CD4-positive, alpha-beta memory T cell (primary cell): Measurements from ENCODE around the gene POP4. TPM values are rescaled to one million over a fixed set of nuclear protein-coding genes. Genes with fewer than 3 reads are reported as not detected.
"Not testable (repeated sequence)": the region's sequence is repeated elsewhere in the genome, so short reads cannot be mapped to it uniquely, and the experiment has no call there.

ENCODE experiments used
- CTCF ChIA-PET: fragments of 350-600 bp; sonication (Branson Sonifier 250); formaldehyde crosslinking; loops from one replicate; lab custom pipeline; 2021; ENCODE audit warnings: inconsistent platforms; ENCODE audit not compliant: partially characterized antibody; lab: Charles Lee
- POLR2A ChIA-PET: fragments of 350-600 bp; sonication (Branson Sonifier 250); formaldehyde crosslinking; loops from one replicate; lab custom pipeline; 2021; ENCODE audit not compliant: partially characterized antibody; lab: Charles Lee
- DNase-seq, 5 donors: peaks; one replicate each; pipeline versions ENCODE4 v3.0.0 to v3.0.0-alpha.2; 2020 to 2022; ENCODE audit warnings: mixed read lengths in 1 of 5
- H3K27ac ChIP-seq: one replicate; pipeline ENCODE4 v1.7.0; 2013; ENCODE audit warnings: low read depth, low read length
- H3K27me3 ChIP-seq: 2 replicates; pipeline ENCODE4 v1.7.0; 2013; ENCODE audit warnings: mild to moderate bottlenecking, low read length, moderate library complexity; ENCODE audit not compliant: insufficient read depth
- H3K36me3 ChIP-seq: 2 replicates; pipeline ENCODE4 v1.7.0; 2013; ENCODE audit warnings: mild to moderate bottlenecking, low read length, moderate library complexity; ENCODE audit not compliant: insufficient read depth
- H3K4me1 ChIP-seq: 2 replicates; pipeline ENCODE4 v1.7.0; 2013; ENCODE audit warnings: mild to moderate bottlenecking, low read length, moderate library complexity; ENCODE audit not compliant: insufficient read depth
- H3K4me3 ChIP-seq, 2 donors: one replicate each; pipeline ENCODE4 v1.7.0; 2013; ENCODE audit warnings: low read length in 2 of 2, mild to moderate bottlenecking in 1 of 2
- H3K9me3 ChIP-seq, 2 donors: one replicate each; pipeline ENCODE4 v1.7.0; 2013; ENCODE audit warnings: low read length in 2 of 2, control low read depth in 1 of 2; ENCODE audit not compliant: control insufficient read depth in 1 of 2
- H3K27ac Mint-ChIP-seq, 7 donors: one replicate each; pipeline ENCODE4 v1.8.0; 2020 to 2021; ENCODE audit warnings: mixed read lengths in 7 of 7, mild to moderate bottlenecking in 6 of 7, inconsistent platforms in 3 of 7, moderate library complexity in 3 of 7
- H3K27me3 Mint-ChIP-seq, 2 donors: one replicate each; pipeline ENCODE4 v1.8.0; 2020 to 2021; ENCODE audit warnings: mixed read lengths in 2 of 2
- H3K36me3 Mint-ChIP-seq, 2 donors: one replicate each; pipeline ENCODE4 v1.8.0; 2020 to 2021; ENCODE audit warnings: mixed read lengths in 2 of 2, inconsistent platforms in 1 of 2, mild to moderate bottlenecking in 1 of 2
- H3K4me1 Mint-ChIP-seq, 4 donors: one replicate each; pipeline ENCODE4 v1.8.0; 2020 to 2021; ENCODE audit warnings: mixed read lengths in 4 of 4, mild to moderate bottlenecking in 1 of 4
- H3K4me3 Mint-ChIP-seq, 8 donors: one replicate each; pipeline ENCODE4 v1.8.0; 2020 to 2021; ENCODE audit warnings: mixed read lengths in 8 of 8, mild to moderate bottlenecking in 7 of 8, moderate library complexity in 6 of 8, inconsistent platforms in 3 of 8
- H3K9me3 Mint-ChIP-seq, 8 donors: one replicate each; pipeline ENCODE4 v1.8.0; 2020 to 2021; ENCODE audit warnings: mixed read lengths in 8 of 8, mild to moderate bottlenecking in 5 of 8, inconsistent platforms in 3 of 8, moderate library complexity in 1 of 8
- intact Hi-C: fragments of 100-400 bp; cut with micrococcal nuclease; formaldehyde crosslinking; loops from one replicate; pipeline ENCODE4 v1.15.1; 2023
- polyA plus RNA-seq, 2 donors: library from polyadenylated mRNA; unstranded; fragments of 300-500 nt; fragmentation: Illumina TruSeq; gene quantifications; one replicate each; pipeline ENCODE4 v1.2.3, GENCODE V29; 2021
- total RNA-seq, 2 experiments: library from RNA; stranded (reverse); gene quantifications; one replicate each; pipeline ENCODE4 v1.2.3, GENCODE V29; 2021

Gene POP4
- total and polyA plus RNA-seq, 4 experiments from 2014 or later, result 54.1 to 189 (median 99.9) TPM

DNA sequence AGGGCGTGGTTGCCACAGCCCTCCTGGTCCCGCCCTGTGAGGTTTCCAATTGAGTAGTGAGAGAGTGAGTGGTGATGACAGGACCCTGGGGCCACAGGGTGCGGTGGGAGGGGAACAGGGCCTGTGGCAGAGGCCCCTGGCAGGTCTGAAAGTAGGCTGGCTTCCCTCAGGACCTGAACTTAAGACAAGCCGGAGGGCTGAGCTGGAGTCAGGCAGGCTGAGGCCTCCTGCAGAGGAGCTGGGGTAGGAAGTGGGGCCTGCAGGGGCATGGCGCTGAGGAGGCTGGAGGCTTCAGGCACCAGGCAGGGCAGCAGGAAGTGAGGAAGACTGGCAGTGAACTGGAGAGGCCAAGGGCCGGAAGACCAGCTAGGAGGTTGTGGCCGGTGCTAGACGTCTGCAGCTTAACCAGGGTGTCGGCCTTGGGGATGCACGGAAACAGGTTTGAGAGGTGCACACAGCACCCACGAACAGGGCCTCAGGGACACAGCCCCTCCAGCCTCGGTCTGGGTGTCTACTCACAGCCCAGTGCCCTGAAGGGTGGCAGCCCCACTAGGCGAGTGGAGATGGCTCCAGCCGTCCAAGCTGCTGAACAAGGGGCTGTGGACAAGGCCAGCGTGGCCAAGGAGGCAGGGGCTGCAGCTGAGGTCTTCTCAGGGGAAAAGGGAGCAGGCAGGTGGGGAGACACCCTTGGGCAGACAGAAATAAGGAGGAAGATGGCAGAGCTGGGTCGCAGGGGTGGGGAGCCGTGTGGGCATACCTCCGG, 17.8 kb downstream of the POP4 start:
- Histone ChIP-seq H3K36me3 (no peaks in the 10 kb centered on the region), H3K4me3 (peak overlapping the region in 1 of 2 donors; percentile 18), H3K9me3 (no peaks in the 10 kb centered on the region), H3K4me1 (peaks cover 52% of the 10 kb centered on the region), H3K27me3 (no peaks in the 10 kb centered on the region), H3K27ac (peak overlapping the region; percentile 48)
- POLR2A ChIA-PET, result interaction anchor here (0.6 to 8.6 kb wide), 13 partner anchors 9 to 319 kb away, joined by 3 to 93 read pairs (median 3); partner anchors contain the start of genes C19orf12, PLEKHF1 and POP4
- H3K27me3 Mint-ChIP-seq, result no peaks in the 10 kb centered on the region
- CTCF ChIA-PET, result interaction anchor here (0.6 to 10.2 kb wide), 11 partner anchors 14 to 248 kb away, joined by 3 to 88 read pairs (median 4); partner anchors contain the start of genes C19orf12, PLEKHF1 and POP4
- peaks cover 40 to 56% (median 47%) of the 10 kb centered on the region in 4 donors for H3K4me1 Mint-ChIP-seq
- intact Hi-C loops, result no loop called here
- peak overlapping the region; percentile 73 to 93 (median 89) for H3K27ac Mint-ChIP-seq
- H3K9me3 Mint-ChIP-seq, result peaks cover 0 to 2% (median 0%) of the 10 kb centered on the region in 8 donors
- peak overlapping the region; percentile 71 to 85 (median 76) for H3K4me3 Mint-ChIP-seq
- no peaks in the 10 kb centered on the region for H3K36me3 Mint-ChIP-seq
- peak in 3 of 5 donors; percentile 19 to 23 (median 22) for DNase-seq

DNA sequence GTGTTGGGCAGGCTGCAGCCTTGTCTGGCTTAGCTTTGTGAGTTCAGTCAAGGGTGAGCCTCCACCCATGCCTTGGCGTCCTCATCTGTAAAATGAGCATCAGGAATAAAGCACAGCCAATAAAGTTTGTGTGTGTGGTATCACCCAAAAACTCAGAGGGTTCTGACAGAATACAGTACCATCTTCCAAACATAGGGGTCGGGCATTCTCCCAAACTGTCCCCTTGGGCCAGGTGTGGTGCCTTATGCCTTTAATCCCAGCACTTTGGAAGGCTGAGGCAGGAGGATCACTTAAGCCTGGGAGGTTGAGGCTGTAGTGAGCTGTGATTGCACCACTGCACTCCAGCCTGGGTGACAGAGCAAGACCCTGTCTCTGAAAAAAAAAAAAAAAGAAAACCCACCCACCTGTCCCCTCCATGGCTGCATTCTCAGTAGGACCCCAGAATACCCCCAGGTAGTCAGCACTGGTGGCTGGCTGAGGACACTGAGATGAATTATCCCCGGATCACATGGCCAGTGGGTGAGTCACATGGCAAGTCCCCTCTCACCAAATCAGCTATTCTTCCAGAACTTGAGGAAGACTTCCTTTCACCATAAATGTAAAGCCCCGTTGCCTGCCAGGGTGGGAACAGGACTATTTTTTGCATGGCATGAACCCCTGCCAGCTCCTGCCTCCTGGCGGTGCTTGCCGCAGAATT, 18.6 kb downstream of the POP4 start:
- Mint-ChIP-seq H3K4me3 (peak overlapping the region; percentile 71 to 85 (median 76)), H3K36me3 (no peaks in the 10 kb centered on the region), H3K27me3 (no peaks in the 10 kb centered on the region), H3K9me3 (peaks cover 0 to 2% (median 0%) of the 10 kb centered on the region in 8 donors), H3K4me1 (peaks cover 40 to 56% (median 47%) of the 10 kb centered on the region in 4 donors), H3K27ac (peak overlapping the region; percentile 73 to 93 (median 89))
- H3K27ac ChIP-seq, result peak overlapping the region; percentile 48
- H3K9me3 ChIP-seq, result no peaks in the 10 kb centered on the region
- intact Hi-C loops, result no loop called here
- peak overlapping the region in 1 of 2 donors; percentile 18 for H3K4me3 ChIP-seq
- no peak for DNase-seq
- no peaks in the 10 kb centered on the region for H3K27me3 ChIP-seq
- CTCF ChIA-PET, result interaction anchor here (1.0 to 10.2 kb wide), 6 partner anchors 14 to 91 kb away, joined by 3 to 88 read pairs (median 9); partner anchors contain the start of genes PLEKHF1 and POP4
- POLR2A ChIA-PET, result interaction anchor here (0.6 to 8.6 kb wide), 10 partner anchors 10 to 318 kb away, joined by 3 to 93 read pairs (median 4); partner anchors contain the start of genes PLEKHF1 and POP4
- H3K4me1 ChIP-seq, result peaks cover 52% of the 10 kb centered on the region
- no peaks in the 10 kb centered on the region for H3K36me3 ChIP-seq

DNA sequence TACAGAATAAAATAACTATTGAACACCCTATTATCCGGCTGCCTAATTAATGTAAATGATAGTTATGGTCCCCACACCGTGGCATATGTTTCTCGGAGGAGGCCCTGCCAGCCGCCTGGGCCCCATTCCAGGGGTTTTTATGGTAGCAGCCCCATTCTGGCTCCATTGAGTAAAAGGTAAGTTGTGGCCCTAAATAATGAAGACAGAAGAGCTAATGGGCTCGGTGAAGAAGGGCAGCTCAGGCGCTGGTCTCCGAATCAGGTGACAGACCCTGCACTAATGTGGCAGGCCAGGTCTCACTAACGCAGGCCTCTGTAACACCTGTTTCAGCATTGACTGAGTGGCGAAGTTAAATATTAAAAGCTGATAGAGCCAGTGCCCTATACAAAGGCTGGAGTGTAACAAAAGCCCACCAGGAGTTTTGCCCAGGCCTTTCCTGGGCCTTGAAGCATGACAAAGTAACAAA, 19.1 kb downstream of the POP4 start:
- POLR2A ChIA-PET, result interaction anchor here (0.9 to 8.6 kb wide), 5 partner anchors 14 to 220 kb away, joined by 3 to 93 read pairs (median 19); partner anchors contain the start of genes PLEKHF1 and POP4

DNA sequence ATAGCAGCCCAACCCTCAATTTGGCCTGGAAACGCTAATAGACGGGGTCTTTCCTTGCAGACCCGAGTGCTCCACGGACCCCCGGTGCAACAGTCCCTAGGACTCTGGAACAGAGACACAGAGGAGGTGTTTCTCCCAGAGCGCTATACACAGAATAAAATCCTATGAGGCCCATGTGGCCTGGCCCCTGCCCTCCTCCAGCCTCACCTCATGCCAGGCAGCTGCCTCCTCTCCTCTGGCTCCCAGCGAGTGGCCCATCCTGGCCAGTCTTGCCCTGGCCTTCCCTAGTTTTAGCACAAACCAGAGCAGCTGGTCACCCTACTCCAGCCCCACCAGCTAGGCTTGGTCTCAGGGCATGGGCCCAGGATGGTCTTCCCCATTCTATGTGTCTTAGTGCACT, 20.3 kb downstream of the POP4 start:
- DNase-seq, result no peak
- Histone ChIP-seq H3K27me3 (no peaks in the 10 kb centered on the region), H3K9me3 (no peaks in the 10 kb centered on the region), H3K27ac (no peak overlapping the region), H3K4me3 (no peak overlapping the region), H3K4me1 (peaks cover 40% of the 10 kb centered on the region), H3K36me3 (no peaks in the 10 kb centered on the region)
- CTCF ChIA-PET, result interaction anchor here (1.4 to 10.2 kb wide), 4 partner anchors 16 to 64 kb away, joined by 8 to 88 read pairs (median 42); partner anchors contain the start of gene PLEKHF1
- no peak overlapping the region for H3K4me3 Mint-ChIP-seq
- intact Hi-C loops, result no loop called here
- peak overlapping the region in 1 of 7 donors; percentile 85 for H3K27ac Mint-ChIP-seq
- no peaks in the 10 kb centered on the region for H3K36me3 Mint-ChIP-seq
- no peaks in the 10 kb centered on the region for H3K27me3 Mint-ChIP-seq
- H3K9me3 Mint-ChIP-seq, result peaks cover 0 to 2% (median 0%) of the 10 kb centered on the region in 8 donors
- POLR2A ChIA-PET, result interaction anchor here (1.0 to 3.7 kb wide), 3 partner anchors 20 to 46 kb away, joined by 3 to 30 read pairs (median 6); partner anchors contain the start of gene POP4
- peaks cover 28 to 39% (median 36%) of the 10 kb centered on the region in 4 donors for H3K4me1 Mint-ChIP-seq

More for the DNA sequence above, 19.1 kb downstream of the POP4 start:
- Mint-ChIP-seq H3K4me1 (peaks cover 39 to 50% (median 47%) of the 10 kb centered on the region in 4 donors), H3K4me3 (no peak overlapping the region), H3K9me3 (peaks cover 0 to 2% (median 0%) of the 10 kb centered on the region in 8 donors), H3K36me3 (no peaks in the 10 kb centered on the region), H3K27ac (peak overlapping the region in 3 of 7 donors; percentile 13 to 55 (median 18)), H3K27me3 (no peaks in the 10 kb centered on the region)
- no peak overlapping the region for H3K27ac ChIP-seq
- intact Hi-C loops, result no loop called here
- CTCF ChIA-PET, result interaction anchor here (1.0 to 10.2 kb wide), 4 partner anchors 15 to 91 kb away, joined by 3 to 88 read pairs (median 42); partner anchors contain the start of gene PLEKHF1
- H3K4me1 ChIP-seq, result peaks cover 52% of the 10 kb centered on the region
- DNase-seq, result no peak
- H3K27me3 ChIP-seq, result no peaks in the 10 kb centered on the region
- H3K9me3 ChIP-seq, result no peaks in the 10 kb centered on the region
- no peaks in the 10 kb centered on the region for H3K36me3 ChIP-seq
- no peak overlapping the region for H3K4me3 ChIP-seq

DNA sequence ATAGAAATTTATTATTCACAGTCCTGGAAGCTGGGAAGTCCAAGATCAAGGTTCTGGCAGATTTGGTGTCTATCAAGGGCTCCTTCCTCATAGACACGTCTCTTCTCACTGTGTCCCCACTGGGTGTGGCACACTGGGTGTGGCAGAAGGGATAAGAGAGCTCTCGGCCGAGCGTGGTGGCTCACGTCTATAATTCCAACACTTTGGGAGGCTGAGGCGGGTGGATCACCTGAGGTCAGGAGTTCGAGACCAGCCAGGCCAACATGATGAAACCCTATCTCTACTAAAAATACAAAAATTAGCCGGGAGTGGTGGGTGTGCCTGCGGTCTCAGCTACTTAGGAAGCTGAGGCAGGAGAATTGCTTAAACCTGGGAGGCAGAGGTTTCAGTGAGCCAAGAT, 20.7 kb downstream of the POP4 start:
- POLR2A ChIA-PET, result interaction anchor here (1.0 to 2.2 kb wide), 2 partner anchors 41 to 45 kb away, joined by 3 to 6 read pairs; no protein-coding TSS in a partner anchor
- H3K36me3 Mint-ChIP-seq, H3K36me3 ChIP-seq, H3K27me3 Mint-ChIP-seq, intact Hi-C loops, H3K9me3 ChIP-seq, H3K4me3 ChIP-seq, H3K27ac ChIP-seq, H3K4me3 Mint-ChIP-seq, H3K27me3 ChIP-seq, H3K9me3 Mint-ChIP-seq, DNase-seq: not testable (repeated sequence)
- H3K4me1 ChIP-seq, result peaks cover 36% of the 10 kb centered on the region
- H3K27ac Mint-ChIP-seq, result peak overlapping the region in 3 of 7 donors; percentile 35 to 85 (median 42)
- CTCF ChIA-PET, result interaction anchor here (1.4 to 10.2 kb wide), 3 partner anchors 16 to 64 kb away, joined by 8 to 75 read pairs (median 10); partner anchors contain the start of gene PLEKHF1
- peaks cover 23 to 34% (median 31%) of the 10 kb centered on the region in 4 donors for H3K4me1 Mint-ChIP-seq

DNA sequence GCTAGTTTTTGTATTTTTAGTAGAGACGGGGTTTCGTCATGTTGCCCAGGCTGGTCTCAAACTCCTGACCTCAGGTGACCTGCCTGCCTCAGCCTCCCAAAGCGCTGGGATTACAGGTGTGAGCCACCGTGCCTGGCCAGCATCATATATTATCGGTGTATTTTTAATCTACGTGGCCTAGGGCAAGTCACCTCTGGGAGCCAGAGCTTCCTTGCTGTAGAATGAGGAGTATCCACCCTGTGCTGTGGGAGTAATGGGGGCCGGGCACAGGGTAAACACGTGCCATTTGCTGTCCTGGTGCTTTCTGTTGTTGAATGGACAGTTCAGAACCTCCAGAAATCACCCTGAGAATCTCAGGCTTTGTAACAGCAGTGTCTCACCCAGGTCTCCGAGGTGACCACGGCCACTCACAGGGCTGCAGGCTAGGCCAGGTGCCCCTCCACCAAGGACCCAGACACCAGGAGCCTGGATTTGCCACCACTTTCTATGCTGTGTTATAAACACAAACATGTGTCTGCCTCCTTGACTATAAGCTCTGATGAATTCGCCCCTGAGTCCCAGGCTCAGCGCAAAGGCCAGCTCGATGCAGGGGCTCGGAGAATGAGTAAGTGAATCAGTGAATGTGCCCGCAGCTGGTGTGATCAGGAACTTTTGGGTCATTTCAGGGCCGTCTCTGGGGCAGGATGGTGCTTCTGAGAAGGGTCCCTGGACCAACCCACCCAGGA, 22.7 kb downstream of the POP4 start:
- Mint-ChIP-seq H3K27ac (no peak overlapping the region), H3K4me3 (no peak overlapping the region), H3K4me1 (peaks cover 6 to 14% (median 12%) of the 10 kb centered on the region in 4 donors), H3K27me3 (no peaks in the 10 kb centered on the region), H3K9me3 (no peaks in the 10 kb centered on the region), H3K36me3 (no peaks in the 10 kb centered on the region)
- Histone ChIP-seq H3K4me3 (no peak overlapping the region), H3K27me3 (no peaks in the 10 kb centered on the region), H3K27ac (no peak overlapping the region), H3K36me3 (no peaks in the 10 kb centered on the region), H3K4me1 (peaks cover 16% of the 10 kb centered on the region), H3K9me3 (no peaks in the 10 kb centered on the region)
- DNase-seq, result no peak
- POLR2A ChIA-PET, result no interaction called here
- CTCF ChIA-PET, result interaction anchor here (10.2 kb wide), 1 partner anchor 38 kb away, joined by 75 read pairs; the partner anchor contains the start of gene PLEKHF1
- intact Hi-C loops, result no loop called here
